T-cell (primary cell): Measurements from ENCODE around the gene AKT2. TPM values are rescaled to one million over a fixed set of nuclear protein-coding genes. Genes with fewer than 3 reads are reported as not detected.

Experiments used
- ATAC-seq, 4 experiments: fragments of 200-7000 bp in 3 of 4; fragments of 150-1000 bp in 1 of 4; cut with Tn5 transposase; replicated peaks in 1 of 4; 1 replicate in 3 of 4; 2 replicates in 1 of 4; pipeline ENCODE4 v1.10.0; 2021; ENCODE audit warnings: moderate library complexity in 3 of 4, mild to moderate bottlenecking in 2 of 4, moderate number of reproducible peaks in 1 of 4
- CTCF ChIA-PET, 2 donors: fragments of 300-600 bp; sonication (Branson Sonifier 250); formaldehyde crosslinking; loops; one replicate each; lab custom pipeline; 2022; ENCODE audit warnings: antibody characterized with exemption in 2 of 2; lab: Charles Lee
- POLR2A ChIA-PET, 2 donors: fragments of 300-600 bp; sonication (Branson Sonifier 250); formaldehyde crosslinking; loops; one replicate each; lab custom pipeline; 2022; ENCODE audit warnings: antibody characterized with exemption in 2 of 2; lab: Charles Lee
- DNase-seq, 35 experiments: peaks; one replicate each; pipeline versions ENCODE4 v3.0.0 to v3.0.0-alpha.2; 2013 to 2023
- H3K27ac ChIP-seq: one replicate; pipeline ENCODE4 v1.5.1; 2013; ENCODE audit warnings: low read length
- H3K27me3 ChIP-seq, 2 experiments: replicated peaks in 1 of 2; 1 replicate in 1 of 2; 2 replicates in 1 of 2; pipeline versions ENCODE4 v1.6.1 to v1.7.0; 2013; ENCODE audit warnings: low read length in 1 of 2, mixed read lengths in 1 of 2; ENCODE audit not compliant: control insufficient read depth in 2 of 2, insufficient read depth in 2 of 2; ENCODE audit errors: extremely low read depth in 1 of 2
- H3K36me3 ChIP-seq, 2 donors: 1 replicate in 1 of 2; 2 replicates in 1 of 2; pipeline versions ENCODE4 v1.6.1 to v1.7.0; 2013; ENCODE audit warnings: low read length in 1 of 2; ENCODE audit not compliant: control insufficient read depth in 2 of 2, insufficient read depth in 1 of 2; ENCODE audit errors: extremely low read depth in 1 of 2
- H3K4me1 ChIP-seq, 2 experiments: 1 replicate in 1 of 2; 2 replicates in 1 of 2; pipeline versions ENCODE4 v1.6.1 to v1.7.0; 2013; ENCODE audit warnings: low read length in 2 of 2, mixed read lengths in 1 of 2; ENCODE audit not compliant: insufficient read depth in 2 of 2, control insufficient read depth in 1 of 2; ENCODE audit errors: extremely low read depth in 1 of 2
- H3K4me3 ChIP-seq, 2 donors: 1 replicate in 1 of 2; 2 replicates in 1 of 2; pipeline versions ENCODE4 v1.5.1 to v1.7.0; 2013; ENCODE audit warnings: mild to moderate bottlenecking in 2 of 2, low read length in 1 of 2, moderate library complexity in 1 of 2; ENCODE audit not compliant: control insufficient read depth in 1 of 2; ENCODE audit errors: extremely low read depth in 1 of 2
- H3K9me3 ChIP-seq: 2 replicates; pipeline ENCODE4 v1.7.0; 2013
- H3K27ac Mint-ChIP-seq, 2 donors: one replicate each; pipeline ENCODE4 v1.8.0; 2020 to 2021; ENCODE audit warnings: mild to moderate bottlenecking in 2 of 2, mixed read lengths in 2 of 2
- H3K27me3 Mint-ChIP-seq, 2 donors: one replicate each; pipeline ENCODE4 v1.8.0; 2021 to 2022; ENCODE audit warnings: mixed read lengths in 2 of 2
- H3K36me3 Mint-ChIP-seq: one replicate; pipeline ENCODE4 v1.8.0; 2021; ENCODE audit warnings: mixed read lengths
- H3K4me1 Mint-ChIP-seq, 3 donors: one replicate each; pipeline ENCODE4 v1.8.0; 2020 to 2022; ENCODE audit warnings: mixed read lengths in 3 of 3, mild to moderate bottlenecking in 1 of 3
- H3K4me3 Mint-ChIP-seq, 3 donors: one replicate each; pipeline ENCODE4 v1.8.0; 2020 to 2022; ENCODE audit warnings: mild to moderate bottlenecking in 3 of 3, mixed read lengths in 3 of 3, moderate library complexity in 3 of 3
- H3K9me3 Mint-ChIP-seq, 3 donors: one replicate each; pipeline ENCODE4 v1.8.0; 2020 to 2022; ENCODE audit warnings: mixed read lengths in 3 of 3
- WGBS: methylation state at CpG from one replicate; pipeline ENCODE4 v1.1.5; 2013; ENCODE audit warnings: missing lambda C conversion rate; ENCODE audit not compliant: insufficient coverage; 5-methylcytosine and 5-hydroxymethylcytosine counted together
- total RNA-seq, 35 experiments: library from RNA in 6 of 35; stranded (reverse) in 6 of 35; fragments of 120-200 nt in 1 of 35; gene quantifications; one replicate each; pipeline versions ENCODE4 v1.2.1 to v1.2.4 and lab custom pipeline; 2013 to 2026

The AKT2 gene
- total RNA-seq, 5 donors from 2014 or later (not counting 1 experiment from before 2014, with no cell fraction given): 169 to 218 (median 172) TPM

GRCh38 chr19:40228863-40229262 lies 56.3 kb downstream of the AKT2 start:
- ChIA-PET CTCF (no interaction called here), POLR2A (no interaction called here)

GRCh38 chr19:40228346-40228745 lies 56.8 kb downstream of the AKT2 start:
- Histone ChIP-seq H3K27ac (no peak overlapping the region), H3K4me1 (peaks cover 0 to 17% of the 10 kb centered on the region in 2 experiments), H3K4me3 (no peak overlapping the region), H3K9me3 (no peaks in the 10 kb centered on the region), H3K27me3 (peaks cover 3 to 40% of the 10 kb centered on the region in 2 experiments), H3K36me3 (no peaks in the 10 kb centered on the region)
- Mint-ChIP-seq H3K27me3 (peaks cover 26 to 31% of the 10 kb centered on the region in 2 donors), H3K9me3 (no peaks in the 10 kb centered on the region), H3K4me3 (no peak overlapping the region), H3K27ac (no peak overlapping the region), H3K4me1 (peaks cover 24 to 37% (median 24%) of the 10 kb centered on the region in 3 donors), H3K36me3 (peaks cover 5% of the 10 kb centered on the region)
- POLR2A ChIA-PET: no interaction called here
- ATAC-seq (no peak), DNase-seq (no peak)
- CTCF ChIA-PET: interaction anchor here in 1 of 2 donors (0.6 kb wide), 1 partner anchor 1804 kb away, joined by 3 read pairs; no protein-coding TSS in a partner anchor
- WGBS: 10% methylated on average over 3 of the region's 10 CpGs

More at GRCh38 chr19:40228863-40229262, 56.3 kb downstream of the AKT2 start:
- H3K9me3 Mint-ChIP-seq: no peaks in the 10 kb centered on the region
- DNase-seq (no peak), ATAC-seq (no peak)
- Histone ChIP-seq H3K4me1 (peaks cover 0 to 14% of the 10 kb centered on the region in 2 experiments), H3K27me3 (peaks cover 3 to 35% of the 10 kb centered on the region in 2 experiments), H3K36me3 (peaks cover 0 to 3% of the 10 kb centered on the region in 2 donors), H3K9me3 (no peaks in the 10 kb centered on the region), H3K27ac (no peak overlapping the region), H3K4me3 (no peak overlapping the region)
- no peak overlapping the region for H3K27ac Mint-ChIP-seq
- H3K4me3 Mint-ChIP-seq: no peak overlapping the region
- peaks cover 5% of the 10 kb centered on the region for H3K36me3 Mint-ChIP-seq
- 100% methylated on average over 1 of the region's 5 CpGs for WGBS
- H3K4me1 Mint-ChIP-seq: peaks cover 24 to 36% (median 24%) of the 10 kb centered on the region in 3 donors
- peaks cover 26 to 27% of the 10 kb centered on the region in 2 donors for H3K27me3 Mint-ChIP-seq

- DNase-seq (no peak), ATAC-seq (no peak)
- ChIA-PET CTCF (no interaction called here), POLR2A (no interaction called here)
- H3K4me3 Mint-ChIP-seq: peak overlapping the region; percentile 5 to 51 (median 47)
- H3K27ac ChIP-seq: no peak overlapping the region
- peaks cover 5% of the 10 kb centered on the region for H3K36me3 Mint-ChIP-seq
- H3K4me1 Mint-ChIP-seq: peaks cover 28 to 41% (median 31%) of the 10 kb centered on the region in 3 donors
- H3K27me3 Mint-ChIP-seq: peaks cover 35 to 43% of the 10 kb centered on the region in 2 donors
- WGBS: 27% methylated on average over 17 of the region's 21 CpGs
- no peaks in the 10 kb centered on the region for H3K36me3 ChIP-seq
- H3K27ac Mint-ChIP-seq: peak overlapping the region in 1 of 2 donors; percentile 74
- peak overlapping the region in 1 of 2 donors; percentile 0 for H3K4me3 ChIP-seq
- H3K4me1 ChIP-seq: peaks cover 0 to 27% of the 10 kb centered on the region in 2 experiments
- no peaks in the 10 kb centered on the region for H3K9me3 ChIP-seq
- H3K9me3 Mint-ChIP-seq: peaks cover 0 to 4% (median 0%) of the 10 kb centered on the region in 3 donors
- peaks cover 3 to 64% of the 10 kb centered on the region in 2 experiments for H3K27me3 ChIP-seq
Measured at GRCh38 chr19:40225440-40226305, 59.5 kb downstream of the AKT2 start.

GRCh38 chr19:40224342-40225150 lies 60.6 kb downstream of the AKT2 start:
- H3K36me3 Mint-ChIP-seq: peaks cover 5% of the 10 kb centered on the region
- Histone ChIP-seq H3K9me3 (no peaks in the 10 kb centered on the region), H3K27ac (no peak overlapping the region), H3K27me3 (peaks cover 5 to 72% of the 10 kb centered on the region in 2 experiments), H3K36me3 (no peaks in the 10 kb centered on the region), H3K4me3 (no peak overlapping the region), H3K4me1 (peaks cover 0 to 27% of the 10 kb centered on the region in 2 experiments)
- DNase-seq (no peak), ATAC-seq (no peak)
- 82% methylated on average over 31 of the region's 32 CpGs for WGBS
- ChIA-PET POLR2A (no interaction called here), CTCF (interaction anchor here in 1 of 2 donors (0.7 kb wide), 1 partner anchor 64 kb away, joined by 6 read pairs; no protein-coding TSS in a partner anchor)
- no peak overlapping the region for H3K27ac Mint-ChIP-seq
- H3K4me1 Mint-ChIP-seq: peaks cover 22 to 37% (median 29%) of the 10 kb centered on the region in 3 donors
- H3K4me3 Mint-ChIP-seq: peak overlapping the region in 1 of 3 donors; percentile 59
- H3K9me3 Mint-ChIP-seq: peaks cover 0 to 4% (median 0%) of the 10 kb centered on the region in 3 donors
- H3K27me3 Mint-ChIP-seq: peaks cover 43 to 52% of the 10 kb centered on the region in 2 donors

- no peaks in the 10 kb centered on the region for H3K36me3 ChIP-seq
- Mint-ChIP-seq H3K27me3 (peaks cover 54 to 65% of the 10 kb centered on the region in 2 donors), H3K4me1 (peaks cover 15 to 30% (median 24%) of the 10 kb centered on the region in 3 donors), H3K27ac (no peak overlapping the region), H3K36me3 (peaks cover 5% of the 10 kb centered on the region), H3K4me3 (peak overlapping the region in 1 of 3 donors; percentile 59), H3K9me3 (peaks cover 0 to 4% (median 0%) of the 10 kb centered on the region in 3 donors)
- ChIA-PET POLR2A (interaction anchor here in 1 of 2 donors (0.5 kb wide), 1 partner anchor 63 kb away, joined by 7 read pairs; no protein-coding TSS in a partner anchor), CTCF (interaction anchor here in 1 of 2 donors (0.6 kb wide), 1 partner anchor 44 kb away, joined by 5 read pairs; no protein-coding TSS in a partner anchor)
- DNase-seq (peak in 28 of 35 experiments; percentile 6 to 51 (median 30)), ATAC-seq (peak; percentile 32 to 48 (median 44))
- H3K4me3 ChIP-seq: peak overlapping the region in 1 of 2 donors; percentile 4
- no peaks in the 10 kb centered on the region for H3K9me3 ChIP-seq
- WGBS: 16% methylated on average over 44 of the region's 48 CpGs
- H3K27me3 ChIP-seq: peaks cover 10 to 85% of the 10 kb centered on the region in 2 experiments
- H3K4me1 ChIP-seq: peaks cover 0 to 29% of the 10 kb centered on the region in 2 experiments
- no peak overlapping the region for H3K27ac ChIP-seq
Measured at GRCh38 chr19:40223135-40223822, 61.9 kb downstream of the AKT2 start.
